ENCODE data around the gene TK2.

Gene TK2

GRCh38 chr16:66594739-66595138 is 44.8 kb upstream of the TK2 start:
- no peaks in the 10 kb centered on the region for H3K36me3 ChIP-seq (ENCODE audit: insufficient read depth, low read length)
- no peak overlapping the region for H2AFZ ChIP-seq (ENCODE audit: low read length)
- no peaks in the 10 kb centered on the region for H3K4me1 ChIP-seq (ENCODE audit: insufficient read depth, low read length, poor library complexity, severe bottlenecking)
- no peaks in the 10 kb centered on the region for H3K27me3 ChIP-seq (ENCODE audit: insufficient read depth, low read length, poor library complexity, severe bottlenecking)
- no peaks in the 10 kb centered on the region for H3K9me3 ChIP-seq (ENCODE audit: insufficient read depth, low read depth, low read length)
- TF ChIP-seq CTCF (conservative IDR thresholded peaks at IDR 0.05; ENCODE audit: low read length) (no peak), EZH2phosphoT487 (IDR thresholded peaks at IDR 0.05; ENCODE audit: borderline replicate concordance) (no peak)
- H3K4me3 ChIP-seq (ENCODE audit: low read length, poor library complexity, severe bottlenecking): no peak overlapping the region
- no peaks in the 10 kb centered on the region for H3K79me2 ChIP-seq (ENCODE audit: insufficient read depth, low read length)
- H3K4me2 ChIP-seq (ENCODE audit: low read depth, low read length, poor library complexity, severe bottlenecking): no peak overlapping the region
- H3F3A ChIP-seq (ENCODE audit: low read depth): no peaks in the 10 kb centered on the region; the same call in 1 of the 2 replicates
- H4K20me1 ChIP-seq (ENCODE audit: insufficient read depth, low read length, poor library complexity, severe bottlenecking): no peaks in the 10 kb centered on the region
- H3K9me2 ChIP-seq (replicated peaks; ENCODE audit: low read depth, low read length): no peaks in the 10 kb centered on the region
- no peak overlapping the region for H3K9ac ChIP-seq (ENCODE audit: low read depth, low read length, poor library complexity, severe bottlenecking)

- no peak overlapping the region for H3K9ac ChIP-seq (ENCODE audit: low read depth, low read length, poor library complexity, severe bottlenecking)
- H4K20me1 ChIP-seq (ENCODE audit: insufficient read depth, low read length, poor library complexity, severe bottlenecking): no peaks in the 10 kb centered on the region
Observed at GRCh38 chr16:66592814-66593213, 42.9 kb upstream of the TK2 start.

GRCh38 chr16:66592241-66592640 is 42.3 kb upstream of the TK2 start:
- H3K4me1 ChIP-seq (ENCODE audit: insufficient read depth, low read length, poor library complexity, severe bottlenecking): peaks cover 8% of the 10 kb centered on the region
- TF ChIP-seq EZH2phosphoT487 (IDR thresholded peaks at IDR 0.05; ENCODE audit: borderline replicate concordance) (no peak), CTCF (conservative IDR thresholded peaks at IDR 0.05; ENCODE audit: low read length) (no peak)

More at GRCh38 chr16:66592814-66593213, 42.9 kb upstream of the TK2 start:
- H3K4me3 ChIP-seq (ENCODE audit: low read length, poor library complexity, severe bottlenecking): no peak overlapping the region
- H3K27me3 ChIP-seq (ENCODE audit: insufficient read depth, low read length, poor library complexity, severe bottlenecking): no peaks in the 10 kb centered on the region
- H3K9me2 ChIP-seq (replicated peaks; ENCODE audit: low read depth, low read length): no peaks in the 10 kb centered on the region
- H3K79me2 ChIP-seq (ENCODE audit: insufficient read depth, low read length): no peaks in the 10 kb centered on the region
- H3K36me3 ChIP-seq (ENCODE audit: insufficient read depth, low read length): no peaks in the 10 kb centered on the region
- no peak overlapping the region for H2AFZ ChIP-seq (ENCODE audit: low read length)
- no peak overlapping the region for H3K4me2 ChIP-seq (ENCODE audit: low read depth, low read length, poor library complexity, severe bottlenecking)
- H3K9me3 ChIP-seq (ENCODE audit: insufficient read depth, low read depth, low read length): no peaks in the 10 kb centered on the region
- H3F3A ChIP-seq (ENCODE audit: low read depth): no peaks in the 10 kb centered on the region; the same call in 1 of the 2 replicates
- H3K4me1 ChIP-seq (ENCODE audit: insufficient read depth, low read length, poor library complexity, severe bottlenecking): peaks cover 5% of the 10 kb centered on the region
- TF ChIP-seq EZH2phosphoT487 (IDR thresholded peaks at IDR 0.05; ENCODE audit: borderline replicate concordance) (no peak), CTCF (conservative IDR thresholded peaks at IDR 0.05; ENCODE audit: low read length) (no peak)

More at GRCh38 chr16:66592241-66592640, 42.3 kb upstream of the TK2 start:
- H2AFZ ChIP-seq (ENCODE audit: low read length): no peak overlapping the region
- H3K4me3 ChIP-seq (ENCODE audit: low read length, poor library complexity, severe bottlenecking): no peak overlapping the region
- H3K9me3 ChIP-seq (ENCODE audit: insufficient read depth, low read depth, low read length): no peaks in the 10 kb centered on the region
- no peak overlapping the region for H3K9ac ChIP-seq (ENCODE audit: low read depth, low read length, poor library complexity, severe bottlenecking)
- no peaks in the 10 kb centered on the region for H3K36me3 ChIP-seq (ENCODE audit: insufficient read depth, low read length)
- H3F3A ChIP-seq (ENCODE audit: low read depth): no peaks in the 10 kb centered on the region; the same call in 1 of the 2 replicates
- no peaks in the 10 kb centered on the region for H3K79me2 ChIP-seq (ENCODE audit: insufficient read depth, low read length)
- H3K27me3 ChIP-seq (ENCODE audit: insufficient read depth, low read length, poor library complexity, severe bottlenecking): no peaks in the 10 kb centered on the region
- no peaks in the 10 kb centered on the region for H4K20me1 ChIP-seq (ENCODE audit: insufficient read depth, low read length, poor library complexity, severe bottlenecking)
- no peaks in the 10 kb centered on the region for H3K9me2 ChIP-seq (replicated peaks; ENCODE audit: low read depth, low read length)
- no peak overlapping the region for H3K4me2 ChIP-seq (ENCODE audit: low read depth, low read length, poor library complexity, severe bottlenecking)

Measured in Loucy (cell line).